HFFc6 (cell line): Measurements from ENCODE around the gene ADAM12. TPM values are rescaled to one million over a fixed set of nuclear protein-coding genes. Genes with fewer than 3 reads are reported as not detected.

ENCODE experiments used
- DNase-seq: peaks from one replicate; pipeline ENCODE4 v3.0.0-alpha.2; 2018
- H3K27ac Mint-ChIP-seq: 2 replicates; pipeline ENCODE4 v1.8.0; 2020; ENCODE audit warnings: mild to moderate bottlenecking, mixed read lengths
- H3K27me3 Mint-ChIP-seq: 2 replicates; pipeline ENCODE4 v1.8.0; 2021; ENCODE audit warnings: mild to moderate bottlenecking, moderate library complexity, mixed read lengths; ENCODE audit not compliant: insufficient read depth
- H3K36me3 Mint-ChIP-seq: 2 replicates; pipeline ENCODE4 v1.8.0; 2021; ENCODE audit warnings: low read depth, mixed read lengths
- H3K4me1 Mint-ChIP-seq: 2 replicates; pipeline ENCODE4 v1.8.0; 2020; ENCODE audit warnings: low read depth, mixed read lengths
- H3K4me3 Mint-ChIP-seq: 2 replicates; pipeline ENCODE4 v1.8.0; 2020; ENCODE audit warnings: mild to moderate bottlenecking, moderate library complexity, mixed read lengths
- H3K9me3 Mint-ChIP-seq: 2 replicates; pipeline ENCODE4 v1.8.0; 2020; ENCODE audit warnings: mild to moderate bottlenecking, mixed read lengths
- CTCF ChIP-seq: fragments of 200-600 bp; sonication (generic); IDR thresholded peaks from 2 replicates; pipeline ENCODE4 v1.5.0; 2021; ENCODE audit warnings: antibody characterized with exemption, mild to moderate bottlenecking
- total RNA-seq, 6 experiments: library from RNA; stranded (reverse); fragmentation: NEBNext Ultra II Directional; extraction: Animal tissue kit (Norgen Biotek cat#: 25700); gene quantifications; 2 replicates in 1 of 6; 3 replicates in 5 of 6; pipeline ENCODE4 v1.2.3, GENCODE V29; 2021

The ADAM12 gene
- total RNA-seq, 6 experiments from 2014 or later: 7.5 to 12.5 (median 11.5) TPM

GRCh38 chr10:126006906-126007305 is 381.4 kb downstream of the ADAM12 start:
- H3K4me3 Mint-ChIP-seq: no peak overlapping the region
- H3K9me3 Mint-ChIP-seq: no peaks in the 10 kb centered on the region
- no peak for DNase-seq
- H3K4me1 Mint-ChIP-seq: peaks cover under 1% of the 10 kb centered on the region
- no peak for TF ChIP-seq CTCF
- H3K27ac Mint-ChIP-seq: no peak overlapping the region
- H3K36me3 Mint-ChIP-seq: peaks cover 5% of the 10 kb centered on the region
- H3K27me3 Mint-ChIP-seq: peaks cover 8% of the 10 kb centered on the region; the same call in 1 of the 2 replicates

DNA sequence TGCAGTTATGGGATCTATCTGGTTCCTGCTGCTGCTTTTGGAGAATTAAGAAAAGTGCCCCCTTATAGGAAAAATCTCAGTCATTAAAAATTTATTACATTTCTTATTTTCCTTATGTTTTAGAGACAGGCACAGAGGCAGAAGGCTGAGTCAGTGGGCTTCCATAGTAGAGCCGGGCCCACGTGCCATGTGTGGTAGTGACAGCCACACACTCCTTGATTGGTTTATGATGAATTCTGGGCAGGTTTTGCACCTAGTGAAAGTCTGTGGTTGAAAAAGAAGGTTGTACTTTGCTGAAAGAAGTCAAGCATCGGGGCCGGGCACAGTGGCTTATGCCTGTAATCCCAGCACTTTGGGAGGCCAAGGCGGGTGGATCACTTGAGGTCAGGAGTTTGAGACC is 382.0 kb downstream of the ADAM12 start:
- Mint-ChIP-seq H3K4me1 (no peaks in the 10 kb centered on the region; the same call in 1 of the 2 replicates), H3K27me3 (peaks cover 8% of the 10 kb centered on the region), H3K36me3 (peaks cover 5% of the 10 kb centered on the region), H3K9me3 (no peaks in the 10 kb centered on the region), H3K4me3 (no peak overlapping the region), H3K27ac (no peak overlapping the region)
- DNase-seq: no peak
- no peak for TF ChIP-seq CTCF

- Mint-ChIP-seq H3K4me1 (peaks cover 3% of the 10 kb centered on the region), H3K27ac (no peak overlapping the region), H3K4me3 (no peak overlapping the region), H3K27me3 (peaks cover 5% of the 10 kb centered on the region), H3K36me3 (no peaks in the 10 kb centered on the region; the same call in 1 of the 2 replicates), H3K9me3 (no peaks in the 10 kb centered on the region)
- no peak for TF ChIP-seq CTCF
- DNase-seq: no peak
Observed at GRCh38 chr10:126004752-126005151, 383.5 kb downstream of the ADAM12 start.

GRCh38 chr10:126001576-126001975 is 386.7 kb downstream of the ADAM12 start:
- Mint-ChIP-seq H3K27me3 (peaks cover 2% of the 10 kb centered on the region), H3K4me3 (no peak overlapping the region), H3K4me1 (peaks cover 8% of the 10 kb centered on the region), H3K27ac (no peak overlapping the region), H3K9me3 (no peaks in the 10 kb centered on the region), H3K36me3 (no peaks in the 10 kb centered on the region)
- no peak for TF ChIP-seq CTCF
- DNase-seq: no peak

GRCh38 chr10:125999694-126000093 is 388.6 kb downstream of the ADAM12 start:
- TF ChIP-seq CTCF: no peak
- no peak for DNase-seq
- Mint-ChIP-seq H3K4me3 (no peak overlapping the region), H3K27ac (no peak overlapping the region), H3K9me3 (no peaks in the 10 kb centered on the region), H3K36me3 (no peaks in the 10 kb centered on the region), H3K4me1 (peaks cover 8% of the 10 kb centered on the region), H3K27me3 (peaks cover 7% of the 10 kb centered on the region)

DNA sequence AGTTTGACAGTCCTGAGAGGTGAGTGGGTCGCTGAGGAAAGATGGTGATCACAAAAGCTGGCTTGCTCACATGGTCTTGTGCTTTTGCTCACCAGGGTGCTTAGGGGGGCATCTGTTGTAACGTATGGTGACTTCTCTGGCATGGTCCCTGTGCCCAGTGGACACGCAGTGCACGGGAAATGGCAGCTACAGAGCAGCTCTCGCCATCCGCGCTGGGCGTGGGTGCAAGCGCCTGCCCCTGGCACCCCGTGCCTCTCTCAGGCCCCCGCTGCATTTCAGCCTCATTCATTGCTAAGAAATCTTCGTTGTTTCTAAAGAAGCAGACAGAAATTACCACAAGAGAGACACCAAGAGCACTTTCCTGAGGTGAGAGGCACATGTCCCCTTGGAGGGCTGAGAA is 390.7 kb downstream of the ADAM12 start:
- Mint-ChIP-seq H3K4me1 (peaks cover 8% of the 10 kb centered on the region), H3K4me3 (no peak overlapping the region), H3K27ac (no peak overlapping the region), H3K9me3 (no peaks in the 10 kb centered on the region), H3K36me3 (no peaks in the 10 kb centered on the region), H3K27me3 (peaks cover 8% of the 10 kb centered on the region)
- no peak for DNase-seq
- no peak for TF ChIP-seq CTCF
